Activated naive CD4-positive, alpha-beta T cell treated with anti-CD3 and anti-CD28 coated beads, Interleukin-2, amount 50 U/mL, for 24 hours (primary cell): Measurements from ENCODE around the gene ARPC5.

Experiments
- H3K27ac Mint-ChIP-seq: one replicate; pipeline ENCODE4 v1.8.0; 2021; ENCODE audit warnings: mild to moderate bottlenecking, mixed read lengths
- H3K27me3 Mint-ChIP-seq: one replicate; pipeline ENCODE4 v1.8.0; 2021; ENCODE audit warnings: mixed read lengths
- H3K36me3 Mint-ChIP-seq: one replicate; pipeline ENCODE4 v1.8.0; 2021; ENCODE audit warnings: mixed read lengths
- H3K4me1 Mint-ChIP-seq: one replicate; pipeline ENCODE4 v1.8.0; 2021; ENCODE audit warnings: mixed read lengths
- H3K4me3 Mint-ChIP-seq: one replicate; pipeline ENCODE4 v1.8.0; 2021; ENCODE audit warnings: mild to moderate bottlenecking, mixed read lengths
- H3K9me3 Mint-ChIP-seq: one replicate; pipeline ENCODE4 v1.8.0; 2021; ENCODE audit warnings: mixed read lengths

Gene ARPC5

GRCh38 chr1:183653462-183653794, 17.8 kb upstream of the ARPC5 start:
- Mint-ChIP-seq H3K27ac (no peak overlapping the region), H3K27me3 (no peaks in the 10 kb centered on the region), H3K9me3 (no peaks in the 10 kb centered on the region), H3K36me3 (no peaks in the 10 kb centered on the region), H3K4me3 (no peak overlapping the region), H3K4me1 (peaks cover 41% of the 10 kb centered on the region)

- peak within 1 kb of the TSS; percentile 91 for H3K27ac Mint-ChIP-seq
- no peaks in the 10 kb centered on the region for H3K9me3 Mint-ChIP-seq
- peaks cover 41% of the 10 kb centered on the region for H3K4me1 Mint-ChIP-seq
- peak within 1 kb of the TSS; percentile 43 for H3K4me3 Mint-ChIP-seq
- H3K36me3 Mint-ChIP-seq, result no peaks in the 10 kb centered on the region
- H3K27me3 Mint-ChIP-seq, result no peaks in the 10 kb centered on the region
These were observed 17.2 kb upstream of the ARPC5 start, which contains the start of gene APOBEC4 for GRCh38 chr1:183652547-183653461. Gene APOBEC4, minus strand, starts transcription at chr1:183653316. Its CDS starts 4,535 bp downstream, at chr1:183648781.

- peaks cover 41% of the 10 kb centered on the region for H3K4me1 Mint-ChIP-seq
- H3K4me3 Mint-ChIP-seq, result peak overlapping the region; percentile 43
- H3K9me3 Mint-ChIP-seq, result no peaks in the 10 kb centered on the region
- H3K27me3 Mint-ChIP-seq, result no peaks in the 10 kb centered on the region
- peak overlapping the region; percentile 91 for H3K27ac Mint-ChIP-seq
- no peaks in the 10 kb centered on the region for H3K36me3 Mint-ChIP-seq
These were observed 16.5 kb upstream of the ARPC5 start for GRCh38 chr1:183652107-183652506.

- no peaks in the 10 kb centered on the region for H3K9me3 Mint-ChIP-seq
- H3K4me3 Mint-ChIP-seq, result no peak overlapping the region
- H3K36me3 Mint-ChIP-seq, result no peaks in the 10 kb centered on the region
- H3K27ac Mint-ChIP-seq, result peak overlapping the region; percentile 91
- H3K27me3 Mint-ChIP-seq, result no peaks in the 10 kb centered on the region
- H3K4me1 Mint-ChIP-seq, result peaks cover 41% of the 10 kb centered on the region
These were observed 16.0 kb upstream of the ARPC5 start for GRCh38 chr1:183651612-183652011.

GRCh38 chr1:183648042-183648441, 12.5 kb upstream of the ARPC5 start:
- H3K27me3 Mint-ChIP-seq, result no peaks in the 10 kb centered on the region
- no peak overlapping the region for H3K27ac Mint-ChIP-seq
- H3K4me3 Mint-ChIP-seq, result no peak overlapping the region
- no peaks in the 10 kb centered on the region for H3K9me3 Mint-ChIP-seq
- H3K36me3 Mint-ChIP-seq, result no peaks in the 10 kb centered on the region
- H3K4me1 Mint-ChIP-seq, result peaks cover 21% of the 10 kb centered on the region

GRCh38 chr1:183646776-183647175, 11.2 kb upstream of the ARPC5 start:
- H3K4me1 Mint-ChIP-seq, result peaks cover 8% of the 10 kb centered on the region
- H3K27ac Mint-ChIP-seq, result no peak overlapping the region
- no peaks in the 10 kb centered on the region for H3K36me3 Mint-ChIP-seq
- no peaks in the 10 kb centered on the region for H3K27me3 Mint-ChIP-seq
- H3K9me3 Mint-ChIP-seq, result no peaks in the 10 kb centered on the region
- no peak overlapping the region for H3K4me3 Mint-ChIP-seq

- no peaks in the 10 kb centered on the region for H3K27me3 Mint-ChIP-seq
- no peaks in the 10 kb centered on the region for H3K9me3 Mint-ChIP-seq
- H3K27ac Mint-ChIP-seq, result no peak overlapping the region
- H3K4me3 Mint-ChIP-seq, result no peak overlapping the region
- no peaks in the 10 kb centered on the region for H3K36me3 Mint-ChIP-seq
- H3K4me1 Mint-ChIP-seq, result no peaks in the 10 kb centered on the region
These were observed 9.9 kb upstream of the ARPC5 start for GRCh38 chr1:183645531-183645930.

- H3K36me3 Mint-ChIP-seq, result no peaks in the 10 kb centered on the region
- H3K4me3 Mint-ChIP-seq, result no peak overlapping the region
- no peak overlapping the region for H3K27ac Mint-ChIP-seq
- H3K9me3 Mint-ChIP-seq, result no peaks in the 10 kb centered on the region
- peaks cover 2% of the 10 kb centered on the region for H3K4me1 Mint-ChIP-seq
- no peaks in the 10 kb centered on the region for H3K27me3 Mint-ChIP-seq
These were observed 6.6 kb upstream of the ARPC5 start for GRCh38 chr1:183642166-183642565.

GRCh38 chr1:183640193-183640592, 4.6 kb upstream of the ARPC5 start:
- H3K27me3 Mint-ChIP-seq, result no peaks in the 10 kb centered on the region
- no peaks in the 10 kb centered on the region for H3K9me3 Mint-ChIP-seq
- peaks cover 15% of the 10 kb centered on the region for H3K4me1 Mint-ChIP-seq
- no peak overlapping the region for H3K4me3 Mint-ChIP-seq
- H3K36me3 Mint-ChIP-seq, result peaks cover 3% of the 10 kb centered on the region
- no peak overlapping the region for H3K27ac Mint-ChIP-seq

GRCh38 chr1:183638649-183639387, 3.2 kb upstream of the ARPC5 start:
- Mint-ChIP-seq H3K27ac (no peak overlapping the region), H3K4me3 (no peak overlapping the region), H3K4me1 (peaks cover 16% of the 10 kb centered on the region), H3K9me3 (no peaks in the 10 kb centered on the region), H3K27me3 (no peaks in the 10 kb centered on the region), H3K36me3 (peaks cover 3% of the 10 kb centered on the region)

- H3K27ac Mint-ChIP-seq, result no peak overlapping the region
- peak overlapping the region; percentile 100 for H3K4me3 Mint-ChIP-seq
- no peaks in the 10 kb centered on the region for H3K27me3 Mint-ChIP-seq
- no peaks in the 10 kb centered on the region for H3K9me3 Mint-ChIP-seq
- peaks cover 6% of the 10 kb centered on the region for H3K36me3 Mint-ChIP-seq
- H3K4me1 Mint-ChIP-seq, result peaks cover 33% of the 10 kb centered on the region
These were observed 1.2 kb upstream of the ARPC5 start for GRCh38 chr1:183636783-183637182.

- H3K27me3 Mint-ChIP-seq, result no peaks in the 10 kb centered on the region
- H3K36me3 Mint-ChIP-seq, result peaks cover 6% of the 10 kb centered on the region
- peak overlapping the region; percentile 99 for H3K27ac Mint-ChIP-seq
- H3K4me3 Mint-ChIP-seq, result peak overlapping the region; percentile 100
- H3K4me1 Mint-ChIP-seq, result peaks cover 37% of the 10 kb centered on the region
- H3K9me3 Mint-ChIP-seq, result no peaks in the 10 kb centered on the region
These were observed 725 bp upstream of the ARPC5 start for GRCh38 chr1:183636334-183636682.

GRCh38 chr1:183635099-183635605, 431 bp downstream of the ARPC5 start:
- Mint-ChIP-seq H3K36me3 (peaks cover 12% of the 10 kb centered on the region), H3K27me3 (no peaks in the 10 kb centered on the region), H3K9me3 (no peaks in the 10 kb centered on the region), H3K4me3 (peak overlapping the region; percentile 100), H3K27ac (peak overlapping the region; percentile 99), H3K4me1 (peaks cover 47% of the 10 kb centered on the region)

GRCh38 chr1:183634429-183635065, 1.0 kb downstream of the ARPC5 start:
- Mint-ChIP-seq H3K9me3 (no peaks in the 10 kb centered on the region), H3K27me3 (no peaks in the 10 kb centered on the region), H3K36me3 (peaks cover 14% of the 10 kb centered on the region), H3K4me1 (peaks cover 53% of the 10 kb centered on the region), H3K4me3 (peak overlapping the region; percentile 100), H3K27ac (peak overlapping the region; percentile 96)

- no peaks in the 10 kb centered on the region for H3K27me3 Mint-ChIP-seq
- peak overlapping the region; percentile 100 for H3K4me3 Mint-ChIP-seq
- H3K9me3 Mint-ChIP-seq, result no peaks in the 10 kb centered on the region
- peaks cover 14% of the 10 kb centered on the region for H3K36me3 Mint-ChIP-seq
- H3K27ac Mint-ChIP-seq, result peak overlapping the region; percentile 96
- peaks cover 60% of the 10 kb centered on the region for H3K4me1 Mint-ChIP-seq
These were observed 1.8 kb downstream of the ARPC5 start for GRCh38 chr1:183633676-183634343.
